ENCODE data around the gene SULT2B1.

The SULT2B1 gene

GRCh38 chr19:48632692-48633147 lies 80.7 kb downstream of the SULT2B1 start:
- in situ Hi-C loops (cut with HindIII; ENCODE audit: low sequenced_read_pairs): no loop called here
- no peak for DNase-seq (ENCODE audit: low read depth, low spot score)
- TF ChIP-seq, protein P1, sequence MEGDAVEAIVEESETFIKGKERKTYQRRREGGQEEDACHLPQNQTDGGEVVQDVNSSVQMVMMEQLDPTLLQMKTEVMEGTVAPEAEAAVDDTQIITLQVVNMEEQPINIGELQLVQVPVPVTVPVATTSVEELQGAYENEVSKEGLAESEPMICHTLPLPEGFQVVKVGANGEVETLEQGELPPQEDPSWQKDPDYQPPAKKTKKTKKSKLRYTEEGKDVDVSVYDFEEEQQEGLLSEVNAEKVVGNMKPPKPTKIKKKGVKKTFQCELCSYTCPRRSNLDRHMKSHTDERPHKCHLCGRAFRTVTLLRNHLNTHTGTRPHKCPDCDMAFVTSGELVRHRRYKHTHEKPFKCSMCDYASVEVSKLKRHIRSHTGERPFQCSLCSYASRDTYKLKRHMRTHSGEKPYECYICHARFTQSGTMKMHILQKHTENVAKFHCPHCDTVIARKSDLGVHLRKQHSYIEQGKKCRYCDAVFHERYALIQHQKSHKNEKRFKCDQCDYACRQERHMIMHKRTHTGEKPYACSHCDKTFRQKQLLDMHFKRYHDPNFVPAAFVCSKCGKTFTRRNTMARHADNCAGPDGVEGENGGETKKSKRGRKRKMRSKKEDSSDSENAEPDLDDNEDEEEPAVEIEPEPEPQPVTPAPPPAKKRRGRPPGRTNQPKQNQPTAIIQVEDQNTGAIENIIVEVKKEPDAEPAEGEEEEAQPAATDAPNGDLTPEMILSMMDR (IDR thresholded peaks at IDR 0.05; ENCODE audit: low read depth, low read length): no peak
- no peak overlapping the region for H3K4me3 ChIP-seq (ENCODE audit: low read depth, low read length)

- no peak for DNase-seq (ENCODE audit: low read depth, low spot score)
- in situ Hi-C loops (cut with HindIII; ENCODE audit: low sequenced_read_pairs): no loop called here
- H3K4me3 ChIP-seq (ENCODE audit: low read depth, low read length): no peak overlapping the region
- TF ChIP-seq, protein P1 (IDR thresholded peaks at IDR 0.05; ENCODE audit: low read depth, low read length): no peak
Observed at GRCh38 chr19:48633148-48634035, 81.4 kb downstream of the SULT2B1 start.

GRCh38 chr19:48634036-48634342 lies 82.0 kb downstream of the SULT2B1 start:
- TF ChIP-seq, protein P1 (IDR thresholded peaks at IDR 0.05; ENCODE audit: low read depth, low read length): no peak
- no peak overlapping the region for H3K4me3 ChIP-seq (ENCODE audit: low read depth, low read length)
- DNase-seq (ENCODE audit: low read depth, low spot score): no peak
- in situ Hi-C loops (cut with HindIII; ENCODE audit: low sequenced_read_pairs): no loop called here

GRCh38 chr19:48634424-48635262 lies 82.7 kb downstream of the SULT2B1 start:
- TF ChIP-seq, protein P1 (IDR thresholded peaks at IDR 0.05; ENCODE audit: low read depth, low read length): no peak
- H3K4me3 ChIP-seq (ENCODE audit: low read depth, low read length): no peak overlapping the region
- in situ Hi-C loops (cut with HindIII; ENCODE audit: low sequenced_read_pairs): no loop called here

GRCh38 chr19:48635263-48635965 lies 83.4 kb downstream of the SULT2B1 start:
- TF ChIP-seq, protein P1 (IDR thresholded peaks at IDR 0.05; ENCODE audit: low read depth, low read length): no peak
- peak overlapping the region; percentile 54 for H3K4me3 ChIP-seq (ENCODE audit: low read depth, low read length)
- in situ Hi-C loops (cut with HindIII; ENCODE audit: low sequenced_read_pairs): no loop called here
- DNase-seq (ENCODE audit: low read depth, low spot score): no peak

More at GRCh38 chr19:48634424-48635262, 82.7 kb downstream of the SULT2B1 start:
- peak; percentile 95 for DNase-seq (ENCODE audit: low read depth, low spot score)
